ENCODE results near the gene ZNF813.

ZNF813 gene

GRCh38 chr19:53521373-53522202, 54.1 kb downstream of the ZNF813 start:
- no peak for DNase-seq

- no peak for DNase-seq
These were observed 58.4 kb downstream of the ZNF813 start for GRCh38 chr19:53525922-53526321.

- no peak for DNase-seq
These were observed 63.1 kb downstream of the ZNF813 start for GRCh38 chr19:53530622-53531021.

- no peak for DNase-seq
These were observed 63.9 kb downstream of the ZNF813 start for GRCh38 chr19:53531457-53531856.

GRCh38 chr19:53532362-53532761, 64.8 kb downstream of the ZNF813 start:
- DNase-seq, result no peak

- DNase-seq, result no peak
These were observed 68.7 kb downstream of the ZNF813 start for GRCh38 chr19:53536225-53536548.

GRCh38 chr19:53537121-53537520, 69.6 kb downstream of the ZNF813 start:
- DNase-seq, result no peak

GRCh38 chr19:53537521-53538377, 70.2 kb downstream of the ZNF813 start, which contains the start of gene ZNF331:
Gene ZNF331 (plus strand): TSS chr19:53538145. CDS start chr19:53569377, 31,232 bp downstream.
- DNase-seq, result peak; percentile 85 to 90

- no peak for DNase-seq
These were observed 71.0 kb downstream of the ZNF813 start for GRCh38 chr19:53538378-53539109.

- DNase-seq, result no peak
These were observed 72.6 kb downstream of the ZNF813 start for GRCh38 chr19:53540091-53540490.

- no peak for DNase-seq
These were observed 74.4 kb downstream of the ZNF813 start for GRCh38 chr19:53541971-53542370.

- DNase-seq, result no peak
These were observed 77.9 kb downstream of the ZNF813 start for GRCh38 chr19:53545271-53546065.

Measured in stimulated activated CD4-positive, alpha-beta T cell treated with anti-CD3 and anti-CD28 coated beads, Interleukin-4, amount 100 ng/mL, for 4 hours (primary cell).